ENCODE measurements around the gene TXNRD1.

The TXNRD1 gene

GRCh38 chr12:104354167-104354867 lies 138.7 kb downstream of the TXNRD1 start:
- no peak for TF ChIP-seq CTCF (conservative IDR thresholded peaks at IDR 0.05; ENCODE audit: low read depth, low read length)
- DNase-seq (ENCODE audit: low read depth) = no peak
- no peak overlapping the region for H3K4me3 ChIP-seq (ENCODE audit: low read depth, low read length)

GRCh38 chr12:104354868-104355570 lies 139.4 kb downstream of the TXNRD1 start:
- TF ChIP-seq CTCF (conservative IDR thresholded peaks at IDR 0.05; ENCODE audit: low read depth, low read length) = no peak
- H3K4me3 ChIP-seq (ENCODE audit: low read depth, low read length) = no peak overlapping the region
- no peak for DNase-seq (ENCODE audit: low read depth)

- H3K4me3 ChIP-seq (ENCODE audit: low read depth, low read length) = no peak overlapping the region
- no peak for TF ChIP-seq CTCF (conservative IDR thresholded peaks at IDR 0.05; ENCODE audit: low read depth, low read length)
- no peak for DNase-seq (ENCODE audit: low read depth)
Observed at GRCh38 chr12:104355630-104356029, 140.1 kb downstream of the TXNRD1 start.

- DNase-seq (ENCODE audit: low read depth) = no peak
- TF ChIP-seq CTCF (conservative IDR thresholded peaks at IDR 0.05; ENCODE audit: low read depth, low read length) = no peak
- no peak overlapping the region for H3K4me3 ChIP-seq (ENCODE audit: low read depth, low read length)
Observed at GRCh38 chr12:104356231-104357115, 140.9 kb downstream of the TXNRD1 start.

GRCh38 chr12:104357421-104357952 lies 141.9 kb downstream of the TXNRD1 start:
- H3K4me3 ChIP-seq (ENCODE audit: low read depth, low read length) = no peak overlapping the region
- peak; percentile 85 for DNase-seq (ENCODE audit: low read depth)
- TF ChIP-seq CTCF (conservative IDR thresholded peaks at IDR 0.05; ENCODE audit: low read depth, low read length) = no peak

- TF ChIP-seq CTCF (conservative IDR thresholded peaks at IDR 0.05; ENCODE audit: low read depth, low read length) = peak; percentile 86
- DNase-seq (ENCODE audit: low read depth) = peak; percentile 70
Observed at GRCh38 chr12:104358353-104359003, 142.9 kb downstream of the TXNRD1 start.

More at GRCh38 chr12:104358353-104359003, 142.9 kb downstream of the TXNRD1 start:
- H3K4me3 ChIP-seq (ENCODE audit: low read depth, low read length) = no peak overlapping the region

All from choroid plexus epithelial cell (primary cell).